Endothelial cell of umbilical vein (primary cell): ENCODE results near the gene DDX27. TPM values are rescaled to one million over a fixed set of nuclear protein-coding genes. Genes with fewer than 3 reads are reported as not detected.
"Not testable (repeated sequence)": the region's sequence is repeated elsewhere in the genome, so short reads cannot be mapped to it uniquely, and the experiment has no call there.

Experiments used
- BruUV-seq: library from RNA; stranded (reverse); fragments of 400-500 nt; replicated peaks from 2 replicates; lab custom pipeline; 2021; lab: Mats Ljungman, UMichigan
- CTCF ChIA-PET: fragments of 300-600, 350-600 bp; sonication (Branson Sonifier 250); formaldehyde crosslinking; loops from one replicate; lab custom pipeline; 2021; ENCODE audit warnings: antibody characterized with exemption, inconsistent platforms; lab: Charles Lee
- POLR2A ChIA-PET: fragments of 300-600, 350-600 bp; sonication (Branson Sonifier 250); formaldehyde crosslinking; loops from one replicate; lab custom pipeline; 2021; ENCODE audit warnings: antibody characterized with exemption, inconsistent platforms; lab: Charles Lee
- DNase-seq: peaks from one replicate; pipeline ENCODE4 v3.0.0-alpha.2; 2011; ENCODE audit warnings: low read depth, low spot score
- FAIRE-seq: peaks from 2 replicates; lab custom pipeline; 2011; peaks lifted over from hg19 to GRCh38; lab: Jason Lieb, UNC
- H2AFZ ChIP-seq: 2 replicates; pipeline ENCODE4 v1.6.0; 2012; ENCODE audit warnings: low read depth, low read length, control low read depth, inconsistent platforms
- H3K27ac ChIP-seq: 2 replicates; pipeline ENCODE4 v1.5.1; 2011; ENCODE audit warnings: low read depth, mild to moderate bottlenecking, control low read depth, low read length, moderate library complexity; ENCODE audit not compliant: insufficient read depth
- H3K27me3 ChIP-seq, 2 experiments: 2 replicates each; pipeline versions ENCODE4 v1.6.0 to v1.6.1; 2011; ENCODE audit warnings: low read length in 2 of 2, mixed read lengths in 1 of 2; ENCODE audit not compliant: control insufficient read depth in 2 of 2, insufficient read depth in 2 of 2
- H3K36me3 ChIP-seq, 2 experiments: 2 replicates in 1 of 2; 3 replicates in 1 of 2; pipeline ENCODE4 v1.5.1; 2011; ENCODE audit warnings: low read length in 2 of 2, mild to moderate bottlenecking in 1 of 2, moderate library complexity in 1 of 2; ENCODE audit not compliant: control insufficient read depth in 2 of 2, insufficient read depth in 2 of 2; ENCODE audit errors: extremely low read depth in 1 of 2
- H3K4me1 ChIP-seq: 3 replicates; pipeline ENCODE4 v1.5.1; 2011; ENCODE audit warnings: mild to moderate bottlenecking, low read length; ENCODE audit not compliant: control insufficient read depth, insufficient read depth; ENCODE audit errors: extremely low read depth
- H3K4me2 ChIP-seq: 2 replicates; pipeline ENCODE4 v1.6.1; 2011; ENCODE audit warnings: low read length, control low read depth, mixed read lengths; ENCODE audit not compliant: insufficient read depth
- H3K4me3 ChIP-seq, 3 experiments: fragments of 200-600 bp in 1 of 3; sonication (generic), shearing (Covaris generic) in 1 of 3; replicated peaks in 1 of 3; 2 replicates each; pipeline ENCODE4 v1.5.1; 2011 to 2016; ENCODE audit warnings: control low read depth in 3 of 3, low read length in 3 of 3, mild to moderate bottlenecking in 2 of 3, inconsistent platforms in 1 of 3, low read depth in 1 of 3, moderate library complexity in 1 of 3; ENCODE audit not compliant: insufficient read depth in 1 of 3
- H3K79me2 ChIP-seq: 2 replicates; pipeline ENCODE4 v1.6.0; 2012; ENCODE audit warnings: low read length, inconsistent platforms; ENCODE audit not compliant: control insufficient read depth, insufficient read depth
- H3K9ac ChIP-seq: replicated peaks from 2 replicates; pipeline ENCODE3; 2011; ENCODE audit warnings: low read length, control low read depth; ENCODE audit not compliant: insufficient read depth; ENCODE audit errors: extremely low read depth
- H3K9me1 ChIP-seq: replicated peaks from 3 replicates; pipeline ENCODE4 v1.6.0; 2011; ENCODE audit warnings: mild to moderate bottlenecking, low read length; ENCODE audit not compliant: control insufficient read depth, insufficient read depth; ENCODE audit errors: extremely low read depth
- H3K9me3 ChIP-seq: replicated peaks from 2 replicates; pipeline ENCODE4 v1.5.1; 2012; ENCODE audit warnings: low read length, inconsistent platforms; ENCODE audit not compliant: control insufficient read depth, insufficient read depth
- H4K20me1 ChIP-seq: replicated peaks from 2 replicates; pipeline ENCODE3; 2011; ENCODE audit warnings: mild to moderate bottlenecking, low read length; ENCODE audit not compliant: control insufficient read depth, insufficient read depth; ENCODE audit errors: extremely low read depth
- EZH2 ChIP-seq: IDR thresholded peaks from 2 replicates; pipeline ENCODE4 v1.6.1; 2012; ENCODE audit warnings: borderline replicate concordance, low read depth, mild to moderate bottlenecking, moderate library complexity, low read length, inconsistent platforms; ENCODE audit not compliant: severe bottlenecking
- dilution Hi-C: fragments of 300-500 bp; cut with MboI; formaldehyde crosslinking; loops from one replicate; pipeline ENCODE4 v1.15.0; 2019; ENCODE audit warnings: low sequenced_read_pairs; ENCODE audit not compliant: extremely low pct_ligation_motif_present
- intact Hi-C: fragments of 100-400 bp; cut with micrococcal nuclease; formaldehyde crosslinking; loops from one replicate; pipeline ENCODE4 v1.10.0; 2022
- polyA plus RNA-seq, 4 experiments: library from polyadenylated mRNA; depleted of rRNA in 3 of 4; stranded (reverse) in 3 of 4; unstranded in 1 of 4; fragments of >200 nt; gene quantifications; 2 replicates each; pipeline versions ENCODE4 v1.2.1 to v1.2.3, GENCODE V29; 2011 to 2012; ENCODE audit warnings: missing spikeins in 1 of 4
- total RNA-seq: library from RNA; stranded (reverse); gene quantifications from 2 replicates; pipeline ENCODE4 v1.2.3, GENCODE V29; 2021
- TF ChIP-seq, protein P1 (sequence below), 2 donors: IDR thresholded peaks; 1 replicate in 1 of 2; 2 replicates in 1 of 2; pipeline ENCODE4 v1.5.1; 2011; ENCODE audit warnings: low read length in 2 of 2, mild to moderate bottlenecking in 2 of 2, moderate library complexity in 2 of 2, control low read depth in 1 of 2, inconsistent platforms in 1 of 2, low read depth in 1 of 2; ENCODE audit not compliant: insufficient read depth in 1 of 2; ENCODE audit errors: extremely low read depth in 1 of 2

The DDX27 gene
- total and polyA plus RNA-seq, 2 donors (not counting 3 experiments of a cell fraction or from before 2014, with no cell fraction given), result 24.0 to 25.7 TPM

DNA sequence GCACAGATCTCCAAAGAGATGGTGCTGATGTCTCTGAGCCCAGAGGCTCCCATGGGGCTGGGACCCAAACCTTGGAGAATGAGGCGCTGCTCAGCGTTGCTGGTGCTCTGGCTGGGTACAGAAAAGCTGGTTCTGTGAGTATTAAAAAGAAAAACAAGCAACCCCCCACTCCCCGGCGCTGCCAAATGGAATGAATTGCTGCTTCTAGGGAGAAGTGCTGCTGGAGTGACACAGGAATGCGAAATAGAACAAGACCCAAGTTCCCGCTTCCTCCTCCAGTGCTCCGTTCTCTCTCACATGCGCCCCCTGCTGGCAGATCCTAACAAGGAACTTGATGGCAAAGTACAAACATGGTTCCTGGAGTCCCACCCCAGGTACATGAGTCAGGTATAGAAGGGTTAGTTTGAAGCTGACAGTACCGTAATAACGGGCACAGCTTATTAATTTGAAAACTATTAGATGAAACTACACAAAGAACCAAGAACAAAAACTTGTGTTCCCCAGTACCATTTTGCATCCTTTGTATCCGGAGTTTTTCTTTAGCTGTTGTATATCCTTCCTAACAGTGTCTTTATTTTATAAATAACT lies 2.1 kb upstream of the DDX27 start:
- H3K9me1 ChIP-seq, result no peaks in the 10 kb centered on the region
- H3K27ac ChIP-seq, result no peak overlapping the region
- no peak overlapping the region for H3K4me3 ChIP-seq
- H3K9me3 ChIP-seq, result no peaks in the 10 kb centered on the region
- no peak overlapping the region for H3K9ac ChIP-seq
- FAIRE-seq, result peak; percentile 94
- no TSS peak for BruUV-seq
- H3K4me1 ChIP-seq, result peaks cover 6% of the 10 kb centered on the region
- TF ChIP-seq, protein P1, sequence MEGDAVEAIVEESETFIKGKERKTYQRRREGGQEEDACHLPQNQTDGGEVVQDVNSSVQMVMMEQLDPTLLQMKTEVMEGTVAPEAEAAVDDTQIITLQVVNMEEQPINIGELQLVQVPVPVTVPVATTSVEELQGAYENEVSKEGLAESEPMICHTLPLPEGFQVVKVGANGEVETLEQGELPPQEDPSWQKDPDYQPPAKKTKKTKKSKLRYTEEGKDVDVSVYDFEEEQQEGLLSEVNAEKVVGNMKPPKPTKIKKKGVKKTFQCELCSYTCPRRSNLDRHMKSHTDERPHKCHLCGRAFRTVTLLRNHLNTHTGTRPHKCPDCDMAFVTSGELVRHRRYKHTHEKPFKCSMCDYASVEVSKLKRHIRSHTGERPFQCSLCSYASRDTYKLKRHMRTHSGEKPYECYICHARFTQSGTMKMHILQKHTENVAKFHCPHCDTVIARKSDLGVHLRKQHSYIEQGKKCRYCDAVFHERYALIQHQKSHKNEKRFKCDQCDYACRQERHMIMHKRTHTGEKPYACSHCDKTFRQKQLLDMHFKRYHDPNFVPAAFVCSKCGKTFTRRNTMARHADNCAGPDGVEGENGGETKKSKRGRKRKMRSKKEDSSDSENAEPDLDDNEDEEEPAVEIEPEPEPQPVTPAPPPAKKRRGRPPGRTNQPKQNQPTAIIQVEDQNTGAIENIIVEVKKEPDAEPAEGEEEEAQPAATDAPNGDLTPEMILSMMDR (IDR thresholded peaks at IDR 0.05; ENCODE audit: extremely low read depth in 1 of 2, insufficient read depth in 1 of 2, low read depth in 1 of 2, low read length in 2 of 2), result peak; percentile 88
- no peak for TF ChIP-seq EZH2
- POLR2A ChIA-PET, result no interaction called here
- peak overlapping the region; percentile 41 for H3K4me2 ChIP-seq
- dilution Hi-C loops (no loop called here), intact Hi-C loops (loop anchor here (1.0 kb wide), 2 partner anchors 29 to 84 kb away; partner anchors contain the start of gene STAU1)
- peaks cover 19% of the 10 kb centered on the region for H3K79me2 ChIP-seq
- no peaks in the 10 kb centered on the region for H4K20me1 ChIP-seq
- CTCF ChIA-PET, result interaction anchor here (0.6 to 4.8 kb wide), 41 partner anchors 11 to 220 kb away, joined by 3 to 170 read pairs (median 4); partner anchors contain the start of gene STAU1
- DNase-seq, result peak; percentile 89
- peak overlapping the region; percentile 89 for H2AFZ ChIP-seq
- H3K27me3 ChIP-seq, result no peaks in the 10 kb centered on the region
- peaks cover 0 to 8% of the 10 kb centered on the region in 2 experiments for H3K36me3 ChIP-seq

DNA sequence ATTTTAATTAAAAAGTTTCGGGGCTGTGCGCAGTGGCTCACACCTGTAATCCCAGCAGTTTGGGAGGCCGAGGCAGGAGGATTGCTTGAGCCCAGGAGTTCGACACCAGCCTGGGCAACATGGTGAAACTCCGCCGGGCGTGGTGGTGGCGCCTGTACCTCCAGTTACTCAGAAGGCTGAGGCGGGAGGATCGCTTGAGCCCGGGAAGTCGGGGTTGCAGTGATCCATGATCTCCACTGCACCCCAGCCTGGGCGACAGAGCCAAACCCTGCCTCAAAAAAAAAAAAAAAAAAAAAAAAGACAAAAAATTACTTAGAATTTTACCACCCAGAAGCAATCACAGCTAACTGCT lies 501 bp upstream of the DDX27 start:
- peak overlapping the region in 1 of 3 experiments; percentile 23 for H3K4me3 ChIP-seq
- dilution Hi-C loops, FAIRE-seq, DNase-seq, intact Hi-C loops, H4K20me1 ChIP-seq, H3K9me3 ChIP-seq, H3K9me1 ChIP-seq, H3K27me3 ChIP-seq, H2AFZ ChIP-seq, H3K4me1 ChIP-seq: not testable (repeated sequence)
- ChIA-PET POLR2A (interaction anchor here (0.7 to 1.1 kb wide), 5 partner anchors 19 to 133 kb away, joined by 4 to 11 read pairs (median 7); no protein-coding TSS in a partner anchor), CTCF (interaction anchor here (0.7 to 1.6 kb wide), 6 partner anchors 13 to 172 kb away, joined by 3 to 29 read pairs (median 4); partner anchors contain the start of gene CSE1L)
- H3K9ac ChIP-seq, result peak overlapping the region; percentile 42
- peak overlapping the region; percentile 45 for H3K4me2 ChIP-seq
- H3K27ac ChIP-seq, result peak overlapping the region; percentile 70
- peaks cover 0 to 16% of the 10 kb centered on the region in 2 experiments for H3K36me3 ChIP-seq
- H3K79me2 ChIP-seq, result peaks cover 19% of the 10 kb centered on the region
- TSS peak; percentile 99 for BruUV-seq
